Activated CD4-positive, alpha-beta T cell treated with anti-CD3 and anti-CD28 coated beads for 1 hour (primary cell): ENCODE measurements around the gene LRRC19.

Experiments used
- DNase-seq: peaks from one replicate; pipeline ENCODE4 v3.0.0-alpha.2; 2020

Gene LRRC19

GRCh38 chr9:27005491-27005890 is at the start of gene LRRC19:
Gene LRRC19 (minus strand): TSS chr9:27005672. CDS start chr9:26999694, 5,978 bp downstream.
- no peak for DNase-seq

GRCh38 chr9:27054841-27055240 is 49.4 kb upstream of the LRRC19 start:
- DNase-seq = no peak

- no peak for DNase-seq
These were observed 48.7 kb upstream of the LRRC19 start for GRCh38 chr9:27054125-27054524.

- no peak for DNase-seq
These were observed 48.0 kb upstream of the LRRC19 start for GRCh38 chr9:27053369-27054022.

- no peak for DNase-seq
These were observed 41.7 kb upstream of the LRRC19 start for GRCh38 chr9:27047136-27047535.

- no peak for DNase-seq
These were observed 37.7 kb upstream of the LRRC19 start for GRCh38 chr9:27043176-27043575.

GRCh38 chr9:27042476-27042875 is 37.0 kb upstream of the LRRC19 start:
- DNase-seq = no peak

- DNase-seq = no peak
These were observed 36.3 kb upstream of the LRRC19 start for GRCh38 chr9:27041746-27042145.

- DNase-seq = no peak
These were observed 32.0 kb upstream of the LRRC19 start for GRCh38 chr9:27037499-27037898.

- no peak for DNase-seq
These were observed 28.4 kb upstream of the LRRC19 start for GRCh38 chr9:27033815-27034403.

- DNase-seq = no peak
These were observed 23.7 kb upstream of the LRRC19 start for GRCh38 chr9:27029186-27029585.

- DNase-seq = no peak
These were observed 17.4 kb upstream of the LRRC19 start for GRCh38 chr9:27022920-27023319.

GRCh38 chr9:27019589-27019988 is 14.1 kb upstream of the LRRC19 start:
- no peak for DNase-seq

- no peak for DNase-seq
These were observed 1.9 kb downstream of the LRRC19 start for GRCh38 chr9:27003426-27004077.

- no peak for DNase-seq
These were observed 9.7 kb downstream of the LRRC19 start for GRCh38 chr9:26995810-26996209.

- DNase-seq = no peak
These were observed 22.1 kb downstream of the LRRC19 start for GRCh38 chr9:26983340-26983739.

GRCh38 chr9:26975728-26976707 is 29.5 kb downstream of the LRRC19 start:
- no peak for DNase-seq

- no peak for DNase-seq
These were observed 30.5 kb downstream of the LRRC19 start for GRCh38 chr9:26974927-26975326.

- DNase-seq = no peak
These were observed 31.5 kb downstream of the LRRC19 start for GRCh38 chr9:26973989-26974388.

GRCh38 chr9:26971721-26972120 is 33.8 kb downstream of the LRRC19 start:
- no peak for DNase-seq

- DNase-seq = no peak
These were observed 48.6 kb downstream of the LRRC19 start for GRCh38 chr9:26956860-26957233.

- DNase-seq = peak; percentile 87
These were observed 49.3 kb downstream of the LRRC19 start, which contains the start of gene IFT74 for GRCh38 chr9:26955921-26956859. Gene IFT74 (plus strand): TSS chr9:26956412. CDS start chr9:26961968, 5,556 bp downstream.
